Smooth muscle cell (in vitro differentiated cells): ENCODE data around the gene EPHA10. TPM values are rescaled to one million over a fixed set of nuclear protein-coding genes. Genes with fewer than 3 reads are reported as not detected.
"Not testable (repeated sequence)": the region's sequence is repeated elsewhere in the genome, so short reads cannot be mapped to it uniquely, and the experiment has no call there.

Source experiments
- DNase-seq: peaks from one replicate; lab custom pipeline; 2025; ENCODE audit not compliant: unreplicated experiment; lab: John Stamatoyannopoulos, UW
- H2AFZ ChIP-seq: fragments of 200-600 bp; sonication (generic); 2 replicates; pipeline ENCODE4 v1.6.0; 2016; ENCODE audit warnings: antibody characterized with exemption, low read depth, mild to moderate bottlenecking
- H3F3A ChIP-seq: fragments of 200-600 bp; sonication (generic); 2 replicates; pipeline ENCODE4 v1.6.0; 2017; ENCODE audit warnings: antibody characterized with exemption, low read depth
- H3K27ac ChIP-seq: fragments of 200-600 bp; sonication (generic); 2 replicates; pipeline ENCODE4 v1.5.1; 2016; ENCODE audit warnings: low read depth, mild to moderate bottlenecking
- H3K27me3 ChIP-seq: fragments of 200-600 bp; sonication (generic); 2 replicates; pipeline ENCODE4 v1.6.1; 2016; ENCODE audit warnings: low read depth, mild to moderate bottlenecking
- H3K36me3 ChIP-seq: fragments of 200-600 bp; sonication (generic); 2 replicates; pipeline ENCODE4 v1.5.1; 2016; ENCODE audit warnings: low read depth
- H3K4me1 ChIP-seq: fragments of 200-600 bp; sonication (generic); 2 replicates; pipeline ENCODE4 v1.5.1; 2016; ENCODE audit warnings: low read depth
- H3K4me2 ChIP-seq: fragments of 200-600 bp; sonication (generic); 2 replicates; pipeline ENCODE4 v1.6.0; 2016; ENCODE audit warnings: mild to moderate bottlenecking
- H3K4me3 ChIP-seq: fragments of 200-600 bp; sonication (generic); 2 replicates; pipeline ENCODE4 v1.5.1; 2016; ENCODE audit warnings: mild to moderate bottlenecking
- H3K79me2 ChIP-seq: fragments of 200-600 bp; sonication (generic); 2 replicates; pipeline ENCODE4 v1.6.0; 2016; ENCODE audit warnings: low read depth, mild to moderate bottlenecking
- H3K9ac ChIP-seq: fragments of 200-600 bp; sonication (generic); 2 replicates; pipeline ENCODE4 v1.6.0; 2016; ENCODE audit warnings: low read depth
- H3K9me3 ChIP-seq: fragments of 200-600 bp; sonication (generic); replicated peaks from 2 replicates; pipeline ENCODE4 v1.5.1; 2016; ENCODE audit warnings: low read depth
- H4K20me1 ChIP-seq: fragments of 200-600 bp; sonication (generic); 2 replicates; pipeline ENCODE4 v1.6.0; 2016; ENCODE audit warnings: low read depth
- WGBS: methylation state at CpG from one replicate; pipeline ENCODE4 v1.1.7; 2016; ENCODE audit warnings: low lambda C conversion rate; 5-methylcytosine and 5-hydroxymethylcytosine counted together
- polyA plus RNA-seq: library from polyadenylated mRNA; unstranded; fragments of >200 nt; fragmentation: Nextera tagmentation; extraction: Ambion mirVana; gene quantifications from 2 replicates; pipeline ENCODE4 v1.2.1, GENCODE V29; 2016
- total RNA-seq: library from RNA; depleted of rRNA; stranded (reverse); fragments of >200 nt; gene quantifications from 2 replicates; pipeline ENCODE4 v1.2.3, GENCODE V29; 2014
- TF ChIP-seq, protein P1 (sequence below): fragments of 200-600 bp; sonication (generic); IDR thresholded peaks from 2 replicates; pipeline ENCODE4 v1.5.1; 2017; ENCODE audit warnings: borderline replicate concordance, mild to moderate bottlenecking, antibody characterized with exemption; ENCODE audit not compliant: insufficient read depth, poor library complexity, severe bottlenecking

The EPHA10 gene
- total and polyA plus RNA-seq, 2 experiments from 2014 or later, result not detected

GRCh38 chr1:37691497-37692077, 73.3 kb downstream of the EPHA10 start:
- H3K4me2 ChIP-seq, result peak overlapping the region; percentile 94
- peaks cover 7% of the 10 kb centered on the region for H3K4me1 ChIP-seq
- H3K27me3 ChIP-seq, result no peaks in the 10 kb centered on the region
- no peaks in the 10 kb centered on the region for H3K9me3 ChIP-seq
- no peaks in the 10 kb centered on the region for H3K36me3 ChIP-seq
- H4K20me1 ChIP-seq, result no peaks in the 10 kb centered on the region
- WGBS, result 4% methylated on average over 27 of the region's 45 CpGs
- H3K79me2 ChIP-seq, result peaks cover 25% of the 10 kb centered on the region
- H2AFZ ChIP-seq, result peak overlapping the region; percentile 82
- peak; percentile 50 for DNase-seq
- H3K4me3 ChIP-seq, result peak overlapping the region; percentile 78
- TF ChIP-seq, protein P1, sequence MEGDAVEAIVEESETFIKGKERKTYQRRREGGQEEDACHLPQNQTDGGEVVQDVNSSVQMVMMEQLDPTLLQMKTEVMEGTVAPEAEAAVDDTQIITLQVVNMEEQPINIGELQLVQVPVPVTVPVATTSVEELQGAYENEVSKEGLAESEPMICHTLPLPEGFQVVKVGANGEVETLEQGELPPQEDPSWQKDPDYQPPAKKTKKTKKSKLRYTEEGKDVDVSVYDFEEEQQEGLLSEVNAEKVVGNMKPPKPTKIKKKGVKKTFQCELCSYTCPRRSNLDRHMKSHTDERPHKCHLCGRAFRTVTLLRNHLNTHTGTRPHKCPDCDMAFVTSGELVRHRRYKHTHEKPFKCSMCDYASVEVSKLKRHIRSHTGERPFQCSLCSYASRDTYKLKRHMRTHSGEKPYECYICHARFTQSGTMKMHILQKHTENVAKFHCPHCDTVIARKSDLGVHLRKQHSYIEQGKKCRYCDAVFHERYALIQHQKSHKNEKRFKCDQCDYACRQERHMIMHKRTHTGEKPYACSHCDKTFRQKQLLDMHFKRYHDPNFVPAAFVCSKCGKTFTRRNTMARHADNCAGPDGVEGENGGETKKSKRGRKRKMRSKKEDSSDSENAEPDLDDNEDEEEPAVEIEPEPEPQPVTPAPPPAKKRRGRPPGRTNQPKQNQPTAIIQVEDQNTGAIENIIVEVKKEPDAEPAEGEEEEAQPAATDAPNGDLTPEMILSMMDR, result no peak
- H3K27ac ChIP-seq, result peak overlapping the region; percentile 30
- H3F3A ChIP-seq, result no peaks in the 10 kb centered on the region
- H3K9ac ChIP-seq, result peak overlapping the region; percentile 59

GRCh38 chr1:37688926-37689325, 76.0 kb downstream of the EPHA10 start:
- Histone ChIP-seq H4K20me1 (no peaks in the 10 kb centered on the region), H3K4me1 (peaks cover 7% of the 10 kb centered on the region), H3K36me3 (peaks cover 5% of the 10 kb centered on the region), H3K9ac (peak overlapping the region; percentile 82), H3K4me3 (peak overlapping the region; percentile 78), H3K79me2 (peaks cover 25% of the 10 kb centered on the region), H3K27me3 (no peaks in the 10 kb centered on the region), H2AFZ (no peak overlapping the region), H3F3A (no peaks in the 10 kb centered on the region), H3K9me3 (no peaks in the 10 kb centered on the region), H3K27ac (peak overlapping the region; percentile 83), H3K4me2 (peak overlapping the region; percentile 92)
- WGBS, result 93% methylated on average over 4 of the region's 4 CpGs
- TF ChIP-seq, protein P1, result no peak
- no peak for DNase-seq

DNA sequence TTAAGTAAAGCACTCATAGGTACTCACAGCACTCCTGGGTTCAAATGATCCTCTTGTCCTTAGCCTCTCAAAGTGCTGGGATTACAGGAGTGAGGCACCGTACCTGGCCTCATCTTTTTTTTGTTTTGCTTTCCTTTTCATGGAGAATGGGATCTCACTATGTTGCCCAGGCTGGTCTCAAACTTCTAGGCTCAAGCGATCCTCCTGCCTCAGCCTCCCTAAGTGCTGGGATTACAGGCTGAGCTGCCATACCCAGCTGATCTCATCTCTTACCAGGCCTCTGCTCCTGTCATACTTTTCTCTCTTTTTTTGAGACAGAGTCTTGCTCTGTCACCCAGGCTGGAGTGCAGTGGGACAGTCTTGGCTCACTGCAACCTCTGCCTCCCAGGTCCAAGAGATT, 77.2 kb downstream of the EPHA10 start:
- WGBS, result 98% methylated on average over 2 of the region's 2 CpGs

DNA sequence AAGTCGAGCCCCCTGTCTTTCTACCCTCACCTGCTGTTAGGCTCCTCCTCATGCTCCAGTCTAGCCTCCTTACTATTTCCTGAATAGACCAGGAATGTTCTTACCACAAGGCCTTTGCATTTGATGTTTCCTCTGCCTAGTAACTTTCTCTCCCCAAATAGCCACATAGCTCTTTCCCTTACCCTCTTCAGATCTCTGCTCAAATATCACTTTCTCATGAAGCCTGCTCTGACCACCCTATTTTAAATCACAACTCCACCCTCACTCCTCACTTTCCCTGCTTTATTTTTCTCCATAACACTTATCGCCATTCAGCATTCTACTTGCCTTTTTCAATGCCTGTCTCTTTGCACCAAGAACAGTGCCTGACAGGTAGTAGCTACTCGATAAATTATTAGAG, 79.2 kb downstream of the EPHA10 start:
- Histone ChIP-seq H2AFZ (no peak overlapping the region), H3K27me3 (no peaks in the 10 kb centered on the region), H3K4me2 (no peak overlapping the region), H4K20me1 (no peaks in the 10 kb centered on the region), H3K27ac (no peak overlapping the region), H3K4me1 (peaks cover under 1% of the 10 kb centered on the region), H3K9ac (no peak overlapping the region), H3K4me3 (no peak overlapping the region), H3K9me3 (no peaks in the 10 kb centered on the region), H3F3A (peaks cover 10% of the 10 kb centered on the region), H3K36me3 (peaks cover 5% of the 10 kb centered on the region), H3K79me2 (peaks cover 18% of the 10 kb centered on the region)
- DNase-seq, result no peak
- 91% methylated on average over 3 of the region's 3 CpGs for WGBS
- TF ChIP-seq, protein P1, result no peak

More for the DNA sequence above, 77.2 kb downstream of the EPHA10 start:
- not testable (repeated sequence) for H3K27ac ChIP-seq, H3K4me3 ChIP-seq, H3K27me3 ChIP-seq, H2AFZ ChIP-seq, H3F3A ChIP-seq, H3K4me1 ChIP-seq, H3K9me3 ChIP-seq, H4K20me1 ChIP-seq, H3K4me2 ChIP-seq, H3K36me3 ChIP-seq, DNase-seq, H3K9ac ChIP-seq
- H3K79me2 ChIP-seq, result peaks cover 18% of the 10 kb centered on the region

- 97% methylated on average over 9 of the region's 9 CpGs for WGBS
- not testable (repeated sequence) for H3K4me2 ChIP-seq
- H3K79me2 ChIP-seq, result peaks cover 11% of the 10 kb centered on the region
Observed at GRCh38 chr1:37684182-37684581, 80.7 kb downstream of the EPHA10 start.

More at GRCh38 chr1:37684182-37684581, 80.7 kb downstream of the EPHA10 start:
- not testable (repeated sequence) for H3K27ac ChIP-seq, H3K9me3 ChIP-seq, H2AFZ ChIP-seq, DNase-seq, H4K20me1 ChIP-seq, H3K27me3 ChIP-seq, H3K9ac ChIP-seq, H3K4me1 ChIP-seq, H3K4me3 ChIP-seq, H3K36me3 ChIP-seq
- peaks cover 10% of the 10 kb centered on the region for H3F3A ChIP-seq
